Breast epithelium (tissue), 3 donors: ENCODE data around the gene BDKRB2.

Experiments
- CTCF ChIP-seq, 3 donors: fragments of 450-650 bp; IDR thresholded peaks; one replicate each; pipeline ENCODE4 v1.5.1; 2016 to 2017; ENCODE audit warnings: antibody characterized with exemption in 3 of 3, mild to moderate bottlenecking in 3 of 3, moderate library complexity in 3 of 3
- POLR2AphosphoS5 ChIP-seq, 3 donors: sonication (generic); formaldehyde crosslinking; IDR thresholded peaks; one replicate each; pipeline ENCODE4 v1.6.1; 2017; ENCODE audit warnings: antibody characterized with exemption in 3 of 3

GRCh38 chr14:96173636-96174475 lies 30.8 kb upstream of the BDKRB2 start:
- TF ChIP-seq CTCF (IDR thresholded peaks at IDR 0.05) (no peak), POLR2AphosphoS5 (IDR thresholded peaks at IDR 0.05) (no peak)
